Kasumi-1 (cell line): ENCODE data around the gene KIF20B.
"Not testable (repeated sequence)": the region's sequence is repeated elsewhere in the genome, so short reads cannot be mapped to it uniquely, and the experiment has no call there.

ENCODE experiments used
- DNase-seq, 2 experiments: peaks; one replicate each; lab custom pipeline; 2025; lab: John Stamatoyannopoulos, UW

KIF20B gene

DNA sequence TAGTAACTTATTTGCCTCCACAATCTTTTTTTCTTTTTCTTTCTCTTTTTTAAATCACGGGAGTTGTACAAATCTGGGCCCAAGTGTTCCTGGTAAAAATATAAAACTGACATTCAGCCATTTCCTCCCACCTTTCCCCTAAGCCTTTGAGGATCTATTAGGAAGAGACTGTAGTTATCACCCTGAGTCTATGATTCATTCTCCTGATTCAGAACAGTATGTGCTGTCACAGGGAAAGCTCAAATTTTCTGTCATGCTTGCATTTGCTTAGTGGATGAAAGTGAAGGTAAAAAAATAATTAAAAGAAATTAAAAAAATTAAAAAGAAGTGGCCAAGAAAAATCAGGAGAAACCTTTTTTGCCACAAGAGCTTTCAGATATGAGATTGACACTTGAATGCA, 71.7 kb downstream of the KIF20B start:
- no peak for DNase-seq

DNA sequence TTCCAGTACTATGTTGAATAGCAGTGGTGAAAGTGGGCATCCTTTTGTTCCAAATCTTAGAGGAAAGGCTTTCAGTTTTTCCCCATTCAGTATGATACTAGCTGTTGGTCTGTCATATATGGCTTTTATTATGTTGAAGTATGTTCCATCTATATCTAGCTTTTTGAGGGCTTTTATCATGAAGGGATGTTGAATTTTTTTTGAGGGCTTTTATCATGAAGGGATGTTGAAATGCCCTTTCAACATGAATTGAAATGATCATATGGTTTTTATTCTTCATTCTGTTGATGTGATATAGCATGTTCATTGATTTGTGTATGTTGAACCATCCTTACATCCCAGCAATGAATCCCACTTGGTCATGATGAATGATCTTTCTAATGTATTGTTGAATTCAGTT, 75.3 kb downstream of the KIF20B start:
- DNase-seq, result no peak

DNA sequence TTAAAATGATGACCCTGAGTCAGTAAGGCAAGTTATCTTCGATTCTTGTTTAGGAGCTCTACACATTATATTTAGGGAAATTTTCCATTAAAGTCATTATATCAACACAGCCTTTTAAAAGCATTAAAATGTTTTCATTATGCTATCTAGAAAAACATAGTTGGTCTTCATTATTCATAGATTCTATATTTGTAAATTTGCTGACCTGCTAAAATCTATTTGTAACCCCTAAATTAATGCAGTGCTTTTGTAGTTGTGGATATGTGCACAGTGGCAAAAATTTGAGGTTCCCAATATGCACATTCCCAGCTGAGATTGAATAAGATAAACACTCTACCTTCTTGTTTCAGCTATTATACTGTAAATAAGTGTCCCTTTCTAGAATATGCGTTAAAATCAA, 81.1 kb downstream of the KIF20B start:
- no peak for DNase-seq

DNA sequence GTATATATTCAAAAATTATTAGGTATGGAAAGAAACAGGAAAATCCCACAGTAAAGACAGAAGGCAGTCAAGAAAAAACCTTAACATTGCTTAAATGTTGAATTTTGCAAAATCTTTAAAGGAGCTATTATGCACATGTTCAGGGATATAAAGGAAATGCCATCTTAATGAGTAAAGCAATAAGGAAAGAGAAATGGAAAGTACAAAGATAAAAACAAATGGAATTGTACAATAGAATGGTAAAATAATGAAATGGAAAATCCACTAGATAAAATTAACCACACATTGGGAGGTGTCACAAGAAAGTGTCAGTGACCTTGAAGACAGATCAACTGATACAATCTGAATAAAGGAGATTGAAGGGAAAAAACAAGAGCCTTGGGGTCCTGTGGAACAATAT, 82.0 kb downstream of the KIF20B start:
- no peak for DNase-seq

DNA sequence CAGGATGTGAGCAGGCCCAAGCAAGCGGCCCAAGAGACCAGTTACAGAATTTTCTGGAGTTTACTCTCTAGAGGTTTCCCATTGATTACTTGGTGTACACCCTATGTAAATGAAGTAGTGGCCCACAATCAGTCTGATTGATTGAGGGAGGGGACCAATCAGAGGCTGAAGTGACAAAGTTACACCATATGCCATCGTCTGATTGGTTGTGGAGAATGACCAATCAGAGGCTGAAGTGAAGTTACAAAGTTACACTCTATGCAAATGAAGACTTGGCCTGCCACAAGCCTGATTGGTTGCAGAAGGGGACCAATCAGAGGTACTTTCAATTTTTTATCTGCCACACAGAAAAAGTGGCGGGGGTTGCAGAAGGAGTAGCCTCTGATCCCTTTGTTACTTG, 83.7 kb downstream of the KIF20B start:
- DNase-seq, result no peak

DNA sequence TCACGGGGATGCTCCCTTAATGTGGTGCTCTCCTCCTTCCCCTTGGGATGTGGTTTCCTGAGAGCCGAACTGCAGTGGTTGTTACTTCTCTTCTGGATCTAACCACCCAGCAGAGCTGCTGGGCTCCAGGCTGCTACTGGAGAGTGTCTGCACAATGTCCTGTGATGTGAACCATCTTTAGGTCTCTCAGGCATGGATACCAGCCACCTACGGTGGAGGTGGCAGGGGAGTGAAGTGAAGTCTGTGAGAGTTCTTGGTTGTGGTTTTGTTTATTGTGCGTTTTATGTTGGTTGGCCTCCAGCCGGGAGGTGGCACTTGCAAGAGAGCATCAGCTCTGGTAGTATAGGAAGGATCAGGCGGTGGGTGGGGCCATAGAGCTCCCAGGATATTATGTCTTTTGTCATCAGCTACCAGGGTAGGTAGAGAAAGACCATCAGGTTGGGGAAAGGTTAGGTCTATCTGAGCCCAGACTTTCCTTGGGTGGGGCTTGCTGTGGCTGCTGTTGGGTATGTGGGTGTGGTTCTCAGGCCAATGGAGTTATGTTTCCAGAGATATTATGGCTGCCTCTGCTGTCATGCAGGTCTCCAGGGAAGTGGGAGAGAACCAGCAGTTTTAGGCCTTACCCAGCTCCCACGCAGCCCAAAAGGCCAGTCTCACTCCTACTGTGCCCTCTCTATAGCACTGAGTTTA, 87.9 kb downstream of the KIF20B start:
- peak in 1 of 2 experiments; percentile 34 for DNase-seq

DNA sequence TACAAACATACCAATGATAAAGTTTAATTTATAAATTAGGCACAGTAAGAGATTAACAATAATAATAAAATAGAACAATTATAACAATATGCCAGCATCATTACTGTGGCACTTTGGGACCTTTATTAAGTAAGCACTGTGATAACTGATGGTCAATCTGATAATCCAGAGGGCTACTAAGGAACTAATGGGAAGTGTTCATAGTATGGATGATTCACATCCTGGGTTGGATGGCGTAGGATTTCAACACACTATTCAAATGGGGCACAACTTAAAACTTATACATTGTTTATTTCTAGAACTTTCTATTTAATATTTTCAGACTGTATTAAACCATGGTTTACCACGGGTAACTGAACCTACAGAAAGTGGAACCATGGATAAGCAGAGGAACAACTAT, 90.8 kb downstream of the KIF20B start:
- DNase-seq, result no peak

DNA sequence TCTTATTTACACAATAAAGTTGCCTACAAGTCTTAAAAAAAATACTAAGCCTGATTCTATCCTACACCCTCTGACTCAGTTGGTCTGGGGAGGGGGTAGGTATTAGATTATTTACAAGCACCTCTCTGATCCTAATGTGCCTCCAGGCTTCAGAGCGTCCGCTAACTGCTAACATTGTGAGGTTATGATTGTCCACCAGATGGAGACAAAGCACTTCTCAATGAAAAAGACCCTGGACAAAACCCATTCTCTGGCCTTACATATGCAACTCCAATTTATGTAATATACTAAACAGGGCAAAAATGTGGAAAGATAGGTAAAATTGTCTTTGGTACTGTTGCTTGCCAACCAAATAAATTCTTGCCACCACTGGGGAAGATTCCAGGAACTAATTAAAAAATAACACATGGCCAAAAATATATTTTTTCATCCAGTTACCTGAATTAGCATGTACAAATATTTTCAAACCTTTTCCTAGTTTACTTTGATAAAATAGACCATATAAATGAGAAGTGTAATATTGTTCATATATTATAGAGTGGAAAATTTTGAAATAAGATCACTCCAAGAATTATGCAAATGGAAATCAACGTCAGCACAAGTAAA, 92.4 kb downstream of the KIF20B start:
- DNase-seq, result peak; percentile 78 to 87

DNA sequence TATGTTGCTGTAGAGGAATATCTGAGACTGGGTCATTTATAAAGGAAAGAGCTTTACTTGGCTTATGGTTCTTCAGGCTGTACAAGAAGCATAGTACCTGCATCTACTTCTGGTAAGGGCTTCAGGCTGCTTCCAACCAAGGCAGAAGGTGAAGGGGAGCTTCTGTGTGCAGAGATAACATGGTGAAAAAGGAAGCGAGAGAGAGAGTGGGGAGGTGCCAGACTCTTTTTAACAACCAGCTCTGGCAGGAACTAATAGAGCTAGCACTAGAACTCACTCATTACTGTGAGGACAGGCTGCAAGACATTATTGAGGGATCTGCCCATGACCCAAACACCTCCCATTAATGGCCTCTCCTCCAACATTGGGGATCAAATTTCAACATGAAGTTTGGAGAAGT, 94.5 kb downstream of the KIF20B start:
- DNase-seq, result no peak

DNA sequence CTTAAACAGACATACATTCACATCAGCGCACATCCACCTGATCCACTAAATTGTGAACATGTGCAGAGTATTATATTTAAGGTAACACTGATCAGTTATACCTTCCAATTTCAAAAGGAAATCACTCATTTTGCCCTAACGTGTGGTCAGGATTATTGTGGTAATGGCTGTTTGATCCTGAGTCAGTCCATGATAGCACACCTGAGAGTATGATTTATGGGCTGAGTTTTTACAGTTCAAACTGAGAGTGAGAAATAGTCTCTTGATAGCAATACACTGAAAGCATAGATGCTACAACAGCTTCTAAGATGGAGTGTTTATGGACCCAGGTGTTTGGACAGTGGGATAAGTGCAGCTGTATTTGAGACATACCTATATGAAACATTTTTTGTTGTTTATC, 96.7 kb downstream of the KIF20B start:
- DNase-seq, result no peak

DNA sequence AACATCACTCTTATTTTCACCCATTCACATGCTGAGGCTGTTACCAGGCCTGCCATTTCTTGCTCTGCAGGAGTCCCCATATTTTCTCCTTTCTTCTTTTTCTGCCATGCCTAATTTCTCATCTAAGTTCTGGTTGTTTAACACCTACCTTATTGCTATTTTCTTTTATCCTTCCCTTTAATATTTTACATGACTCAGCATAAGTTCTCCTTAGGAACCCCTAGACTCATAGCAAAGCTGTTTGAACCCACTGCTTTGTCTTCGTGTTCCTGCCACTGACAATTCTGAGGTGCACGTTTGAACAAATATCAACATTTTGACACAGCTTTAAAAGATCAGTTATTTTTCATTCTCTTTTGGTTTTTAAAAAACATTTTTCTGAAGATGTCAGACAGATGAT, 98.2 kb downstream of the KIF20B start:
- DNase-seq, result no peak

DNA sequence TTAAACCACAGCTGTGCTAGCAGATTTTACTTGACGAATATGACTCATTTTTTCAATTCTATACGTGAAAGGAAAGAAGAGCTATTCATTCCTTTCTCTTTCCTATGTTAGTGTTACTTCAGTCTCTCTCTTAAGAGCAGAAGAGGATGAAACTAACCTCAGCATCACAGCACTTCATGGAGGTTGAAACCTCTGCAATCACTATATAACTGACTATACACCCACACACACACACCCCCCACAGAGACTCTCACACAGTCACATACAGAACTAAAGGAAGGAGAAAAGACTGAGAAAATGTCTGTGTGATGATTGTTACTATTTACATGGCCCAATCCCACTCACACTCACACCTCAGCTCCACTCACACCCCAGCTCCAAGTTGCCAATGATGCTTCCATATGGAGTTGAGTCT, 104.2 kb downstream of the KIF20B start:
- DNase-seq, result no peak

DNA sequence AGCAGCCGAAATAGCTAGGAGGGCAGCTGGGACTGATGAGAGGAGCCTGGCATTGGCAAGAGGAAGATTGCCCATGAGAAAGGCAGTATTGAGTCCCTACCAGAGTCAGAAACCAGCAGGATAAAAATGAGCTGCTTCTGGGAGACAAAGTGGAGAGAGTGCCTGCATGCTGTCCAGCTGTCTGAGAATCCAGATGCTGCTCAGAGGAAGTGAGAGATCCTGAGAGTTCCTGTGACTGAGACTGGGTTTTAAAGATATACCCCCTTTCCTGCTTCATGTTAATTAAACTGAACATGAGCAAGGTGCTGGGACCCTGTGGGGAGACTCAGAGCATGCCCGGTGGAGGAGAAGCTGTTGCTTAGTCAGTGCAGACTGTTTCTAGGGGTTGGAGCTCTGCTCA, 107.5 kb downstream of the KIF20B start:
- peak; percentile 12 to 44 for DNase-seq

DNA sequence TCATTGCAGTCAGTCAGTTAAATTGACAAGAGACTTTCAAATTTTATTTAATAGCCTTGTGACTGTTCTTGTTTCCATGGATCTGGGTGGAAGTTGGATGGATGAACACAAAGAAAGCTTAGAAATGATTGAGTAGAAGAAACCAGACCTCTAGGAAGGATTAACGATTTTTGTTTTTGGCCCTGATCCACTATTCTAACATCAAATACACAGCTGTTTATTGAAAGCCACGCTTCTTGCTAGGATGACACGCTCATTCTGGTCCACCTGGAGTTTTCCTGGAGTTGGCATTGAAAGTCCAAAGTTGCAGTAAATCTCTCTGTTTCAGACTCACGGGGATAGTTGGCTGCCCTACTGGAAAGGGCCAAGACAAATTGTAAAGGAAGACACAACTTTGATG, 108.4 kb downstream of the KIF20B start:
- DNase-seq, result no peak

DNA sequence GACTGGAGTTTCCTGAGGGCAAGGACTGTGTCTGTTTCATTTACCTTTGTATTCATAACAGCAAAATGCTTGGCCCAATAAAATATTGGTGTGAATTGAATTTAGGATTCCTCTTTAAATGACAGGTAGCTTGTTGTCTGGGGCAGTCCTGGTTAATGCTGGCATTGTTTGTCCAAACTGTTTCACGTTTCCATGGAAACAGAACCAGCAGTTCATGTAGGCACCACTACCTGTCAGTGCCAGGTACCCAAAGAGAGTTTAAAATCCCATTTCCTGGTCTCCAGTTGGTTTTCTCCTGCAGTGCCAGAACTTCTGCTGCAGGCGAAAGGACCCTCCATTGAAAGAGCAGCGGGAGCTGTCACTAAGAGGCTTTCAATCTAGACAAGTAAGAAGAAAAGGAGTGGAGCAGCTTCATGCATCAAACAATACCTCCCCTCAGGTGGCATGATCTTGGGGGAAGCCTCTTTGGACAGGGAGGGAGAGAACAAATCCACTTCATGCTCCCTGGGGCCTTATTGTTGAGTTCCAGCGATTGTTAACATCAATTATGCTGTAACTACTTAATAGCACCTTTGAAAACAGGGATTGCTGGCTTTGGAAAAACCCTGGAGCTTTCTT, 109.6 kb downstream of the KIF20B start:
- DNase-seq, result no peak

DNA sequence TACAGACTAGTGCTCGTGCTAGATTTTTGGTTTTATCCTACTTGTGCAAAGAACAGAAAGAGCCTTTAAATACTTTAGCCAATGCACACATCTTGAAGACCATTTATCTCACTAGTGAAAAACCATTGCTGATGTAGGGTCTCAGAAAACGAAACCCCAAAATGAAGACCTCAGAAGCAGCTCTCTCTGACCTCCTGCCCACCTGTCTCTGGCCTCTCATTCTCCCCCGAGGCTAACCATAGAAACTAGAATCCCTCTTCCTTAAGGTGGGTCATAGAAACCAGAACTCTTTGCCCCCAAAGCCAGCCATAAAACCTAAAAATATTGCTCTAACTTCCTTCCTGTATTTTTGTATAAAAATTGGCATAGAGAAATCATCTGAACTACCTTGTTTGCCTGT, 112.2 kb downstream of the KIF20B start:
- DNase-seq, result no peak

DNA sequence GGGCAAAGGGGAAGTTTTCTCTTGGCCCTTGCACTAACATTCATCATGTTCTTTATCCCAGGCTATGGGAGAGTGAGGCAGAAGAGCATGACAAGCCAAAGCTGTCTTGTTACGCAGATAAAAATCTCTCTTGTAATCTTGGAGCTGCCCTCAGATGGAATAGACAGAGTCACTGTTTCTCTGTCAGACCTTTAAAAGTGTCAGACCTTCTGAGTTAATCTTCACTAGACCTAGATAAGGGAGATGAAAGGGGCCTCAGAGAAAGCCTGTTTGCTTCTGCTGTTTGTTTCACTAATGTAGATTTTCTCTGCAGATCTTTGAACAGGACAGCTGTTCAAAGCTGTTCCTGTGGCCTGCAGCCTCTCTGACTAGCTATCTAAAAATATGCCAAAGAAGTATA, 112.9 kb downstream of the KIF20B start:
- DNase-seq, result no peak

DNA sequence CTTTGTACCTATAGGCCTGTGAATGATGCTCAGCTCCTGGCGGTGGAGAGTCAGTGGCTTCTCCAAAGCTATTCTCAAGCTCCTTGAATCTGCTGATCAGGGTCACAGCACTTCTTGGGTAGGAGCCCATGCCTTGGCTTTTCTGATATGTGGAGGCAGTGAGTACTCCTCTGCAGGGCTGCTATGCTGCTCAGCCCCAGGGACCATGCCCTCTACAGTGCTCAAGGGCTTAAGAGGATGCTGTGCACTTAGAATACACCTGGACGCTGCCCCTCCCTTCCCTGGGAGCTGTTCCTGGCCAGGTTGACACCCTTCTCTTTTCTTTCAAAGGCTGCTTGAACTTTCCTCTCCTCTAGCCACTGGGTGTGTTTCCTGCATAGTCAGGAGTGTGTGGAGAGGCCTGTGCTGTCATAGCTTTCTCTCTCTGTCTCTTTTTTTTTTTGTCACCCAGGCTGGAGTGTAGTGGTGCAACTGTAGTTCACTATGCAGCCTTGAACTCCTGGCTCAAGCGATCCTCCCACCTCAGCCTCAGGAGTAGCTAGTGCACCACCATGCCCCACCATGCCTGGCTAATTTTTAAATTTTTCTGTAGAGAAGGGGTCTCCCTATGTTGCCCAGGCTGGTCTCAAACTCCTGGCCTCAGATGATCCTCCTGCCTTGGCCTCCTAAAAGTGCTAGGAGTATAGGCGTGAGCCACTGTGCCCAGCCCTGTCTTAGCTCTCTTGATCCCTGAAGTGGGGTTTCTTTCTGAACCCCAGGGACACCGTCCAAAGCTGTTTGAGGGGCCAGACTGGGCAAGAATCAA, 113.9 kb downstream of the KIF20B start:
- DNase-seq, result no peak

DNA sequence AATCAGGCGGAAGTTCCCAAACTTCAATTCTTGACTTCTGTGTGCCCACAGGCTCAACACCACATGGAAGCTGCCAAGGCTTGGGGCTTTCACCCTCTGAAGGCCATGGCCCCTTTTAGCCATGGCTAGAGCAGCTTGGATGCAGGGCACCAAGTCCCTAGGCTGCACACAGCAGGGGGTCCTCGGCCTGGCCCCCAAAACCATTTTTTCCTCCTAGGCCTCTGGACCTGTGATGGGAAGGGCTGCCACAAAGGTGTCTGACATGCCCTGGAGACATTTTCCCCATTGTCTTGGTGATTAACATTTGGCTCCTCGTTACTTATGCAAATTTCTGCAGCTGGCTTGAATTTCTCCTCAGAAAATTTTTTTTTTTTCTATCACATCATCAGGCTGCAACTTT, 117.6 kb downstream of the KIF20B start:
- DNase-seq, result not testable (repeated sequence)
